ENCODE data around the gene CAMSAP1. TPM values are rescaled to one million over a fixed set of nuclear protein-coding genes. Genes with fewer than 3 reads are reported as not detected.
"Not testable (repeated sequence)": the region's sequence is repeated elsewhere in the genome, so short reads cannot be mapped to it uniquely, and the experiment has no call there.

Gene CAMSAP1
- total and polyA plus RNA-seq, 2 donors (not counting 1 experiment from before 2014, with no cell fraction given) = 5.0 to 18.8 TPM

- H3K27me3 ChIP-seq (ENCODE audit: control insufficient read depth, insufficient read depth, low read length) = no peaks in the 10 kb centered on the region
- H3K79me2 ChIP-seq (ENCODE audit: control insufficient read depth, insufficient read depth, low read length) = no peaks in the 10 kb centered on the region
- H3K9me3 ChIP-seq (ENCODE audit: control insufficient read depth, insufficient read depth, low read depth, low read length) = no peaks in the 10 kb centered on the region
- no peak overlapping the region for H3K4me2 ChIP-seq (ENCODE audit: extremely low read depth, insufficient read depth, low read length)
- TF ChIP-seq, protein P1, sequence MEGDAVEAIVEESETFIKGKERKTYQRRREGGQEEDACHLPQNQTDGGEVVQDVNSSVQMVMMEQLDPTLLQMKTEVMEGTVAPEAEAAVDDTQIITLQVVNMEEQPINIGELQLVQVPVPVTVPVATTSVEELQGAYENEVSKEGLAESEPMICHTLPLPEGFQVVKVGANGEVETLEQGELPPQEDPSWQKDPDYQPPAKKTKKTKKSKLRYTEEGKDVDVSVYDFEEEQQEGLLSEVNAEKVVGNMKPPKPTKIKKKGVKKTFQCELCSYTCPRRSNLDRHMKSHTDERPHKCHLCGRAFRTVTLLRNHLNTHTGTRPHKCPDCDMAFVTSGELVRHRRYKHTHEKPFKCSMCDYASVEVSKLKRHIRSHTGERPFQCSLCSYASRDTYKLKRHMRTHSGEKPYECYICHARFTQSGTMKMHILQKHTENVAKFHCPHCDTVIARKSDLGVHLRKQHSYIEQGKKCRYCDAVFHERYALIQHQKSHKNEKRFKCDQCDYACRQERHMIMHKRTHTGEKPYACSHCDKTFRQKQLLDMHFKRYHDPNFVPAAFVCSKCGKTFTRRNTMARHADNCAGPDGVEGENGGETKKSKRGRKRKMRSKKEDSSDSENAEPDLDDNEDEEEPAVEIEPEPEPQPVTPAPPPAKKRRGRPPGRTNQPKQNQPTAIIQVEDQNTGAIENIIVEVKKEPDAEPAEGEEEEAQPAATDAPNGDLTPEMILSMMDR (conservative IDR thresholded peaks at IDR 0.05 in 1 of 2, IDR thresholded peaks at IDR 0.05 in 1 of 2; ENCODE audit: low read depth in 1 of 2, low read length in 2 of 2) = no peak
- TF ChIP-seq EZH2 (IDR thresholded peaks at IDR 0.05; ENCODE audit: low read length, missing control alignments) = no peak
- H3K4me1 ChIP-seq (ENCODE audit: control insufficient read depth, extremely low read depth, insufficient read depth, low read length) = no peaks in the 10 kb centered on the region
- no peak overlapping the region for H3K9ac ChIP-seq (ENCODE audit: insufficient read depth, low read length)
- no peak for DNase-seq (ENCODE audit: low read depth in 2 of 2)
- no peaks in the 10 kb centered on the region for H3K36me3 ChIP-seq (ENCODE audit: control insufficient read depth, insufficient read depth, low read length)
- H3K27ac ChIP-seq (ENCODE audit: insufficient read depth, low read length) = no peak overlapping the region
- no peak overlapping the region for H2AFZ ChIP-seq (ENCODE audit: low read length)
- no peak overlapping the region for H3K4me3 ChIP-seq (replicated peaks in 1 of 4; ENCODE audit: control extremely low read depth in 1 of 4, insufficient read depth in 1 of 4, low read depth in 3 of 4, low read length in 4 of 4)
- H4K20me1 ChIP-seq (ENCODE audit: control insufficient read depth, extremely low read depth, insufficient read depth, low read length) = no peaks in the 10 kb centered on the region
Measured at GRCh38 chr9:135920256-135920930, 13.0 kb upstream of the CAMSAP1 start.

DNA sequence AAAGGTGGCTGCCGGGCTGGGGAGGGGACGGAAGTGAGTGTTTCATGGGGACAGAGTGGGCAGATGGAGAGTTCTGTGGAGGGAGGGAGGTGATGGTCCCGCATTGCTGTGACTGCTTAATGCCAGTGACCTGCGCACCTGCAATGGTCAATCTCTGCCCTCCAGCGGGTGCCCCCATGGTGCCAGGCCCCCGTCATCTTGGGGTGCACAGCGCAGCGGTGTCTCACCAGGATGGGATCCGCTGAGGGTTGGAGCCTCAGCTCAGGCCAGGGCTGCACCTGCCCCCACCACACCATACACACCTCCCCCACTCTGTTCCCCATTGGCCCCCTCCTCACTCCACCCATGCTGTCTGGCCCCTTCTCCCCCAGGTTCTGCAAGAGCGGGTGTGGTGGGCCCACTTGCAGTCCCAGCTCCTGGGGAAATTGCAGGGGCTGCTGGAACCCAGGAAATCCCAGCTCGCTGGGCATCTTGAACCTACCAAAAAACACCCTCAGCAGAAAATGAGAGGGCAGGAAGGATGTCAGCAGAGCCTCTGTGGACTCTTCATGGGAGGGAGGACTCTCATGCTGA, 12.1 kb upstream of the CAMSAP1 start:
- Histone ChIP-seq H3K27ac (ENCODE audit: insufficient read depth, low read length) (no peak overlapping the region), H3K4me1 (ENCODE audit: control insufficient read depth, extremely low read depth, insufficient read depth, low read length) (no peaks in the 10 kb centered on the region), H3K79me2 (ENCODE audit: control insufficient read depth, insufficient read depth, low read length) (no peaks in the 10 kb centered on the region), H3K9me3 (ENCODE audit: control insufficient read depth, insufficient read depth, low read depth, low read length) (peaks cover 3% of the 10 kb centered on the region), H3K9ac (ENCODE audit: insufficient read depth, low read length) (no peak overlapping the region), H3K4me3 (replicated peaks in 1 of 4; ENCODE audit: control extremely low read depth in 1 of 4, insufficient read depth in 1 of 4, low read depth in 3 of 4, low read length in 4 of 4) (no peak overlapping the region), H3K36me3 (ENCODE audit: control insufficient read depth, insufficient read depth, low read length) (peaks cover 2% of the 10 kb centered on the region), H3K4me2 (ENCODE audit: extremely low read depth, insufficient read depth, low read length) (no peak overlapping the region), H4K20me1 (ENCODE audit: control insufficient read depth, extremely low read depth, insufficient read depth, low read length) (no peaks in the 10 kb centered on the region), H2AFZ (ENCODE audit: low read length) (no peak overlapping the region), H3K27me3 (ENCODE audit: control insufficient read depth, insufficient read depth, low read length) (no peaks in the 10 kb centered on the region)
- no peak for DNase-seq (ENCODE audit: low read depth in 2 of 2)
- TF ChIP-seq, protein P1 (conservative IDR thresholded peaks at IDR 0.05 in 1 of 2, IDR thresholded peaks at IDR 0.05 in 1 of 2; ENCODE audit: low read depth in 1 of 2, low read length in 2 of 2) = no peak
- no peak for TF ChIP-seq EZH2 (IDR thresholded peaks at IDR 0.05; ENCODE audit: low read length, missing control alignments)

DNA sequence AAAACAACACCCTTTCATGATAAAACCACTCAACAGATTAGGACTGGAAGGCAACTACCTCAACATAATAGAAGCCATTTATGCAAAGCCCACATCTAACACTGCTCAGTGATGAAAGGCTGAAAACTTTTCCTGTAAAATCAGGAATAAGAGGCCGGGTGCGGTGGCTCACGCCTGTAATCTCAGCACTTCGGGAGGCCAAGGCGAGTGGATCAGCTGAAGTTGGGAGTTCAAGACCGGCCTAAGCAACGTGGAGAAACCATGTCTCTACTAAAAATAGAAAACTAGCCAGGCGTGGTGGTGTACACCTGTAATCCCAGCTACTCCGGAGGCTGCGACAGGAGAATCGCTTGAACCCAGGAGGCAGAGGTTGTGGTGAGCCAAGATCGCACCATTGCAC, 8.9 kb upstream of the CAMSAP1 start:
- H4K20me1 ChIP-seq (ENCODE audit: control insufficient read depth, extremely low read depth, insufficient read depth, low read length); H2AFZ ChIP-seq (ENCODE audit: low read length); H3K27me3 ChIP-seq (ENCODE audit: control insufficient read depth, insufficient read depth, low read length); H3K79me2 ChIP-seq (ENCODE audit: control insufficient read depth, insufficient read depth, low read length); H3K4me3 ChIP-seq (replicated peaks in 1 of 4; ENCODE audit: control extremely low read depth in 1 of 4, insufficient read depth in 1 of 4, low read depth in 3 of 4, low read length in 4 of 4); H3K9ac ChIP-seq (ENCODE audit: insufficient read depth, low read length); H3K36me3 ChIP-seq (ENCODE audit: control insufficient read depth, insufficient read depth, low read length); H3K9me3 ChIP-seq (ENCODE audit: control insufficient read depth, insufficient read depth, low read depth, low read length); DNase-seq (ENCODE audit: low read depth in 2 of 2); H3K4me2 ChIP-seq (ENCODE audit: extremely low read depth, insufficient read depth, low read length); H3K27ac ChIP-seq (ENCODE audit: insufficient read depth, low read length); H3K4me1 ChIP-seq (ENCODE audit: control insufficient read depth, extremely low read depth, insufficient read depth, low read length): not testable (repeated sequence)
